ENCODE measurements around the gene TRIM17. TPM values are rescaled to one million over a fixed set of nuclear protein-coding genes. Genes with fewer than 3 reads are reported as not detected.

Gene TRIM17
- total RNA-seq, 4 donors from 2014 or later = 1.2 to 3.8 (median 2.8) TPM

GRCh38 chr1:228358039-228358763 is 58.5 kb downstream of the TRIM17 start:
- WGBS = 53% methylated on average over 4 of the region's 4 CpGs
- Histone ChIP-seq H3K27ac (no peak overlapping the region), H3K9me3 (no peaks in the 10 kb centered on the region), H3K27me3 (no peaks in the 10 kb centered on the region), H3K4me3 (no peak overlapping the region), H3K36me3 (no peaks in the 10 kb centered on the region), H3K4me1 (peaks cover 4% of the 10 kb centered on the region)
- TF ChIP-seq EP300 (IDR thresholded peaks at IDR 0.05) (no peak), POLR2A (IDR thresholded peaks at IDR 0.05) (no peak), POLR2AphosphoS5 (IDR thresholded peaks at IDR 0.05) (no peak), CTCF (IDR thresholded peaks at IDR 0.05) (no peak)
- no peak for DNase-seq (ENCODE audit: low spot score in 2 of 2)

Other genes starting within 250 kb of the TRIM17 start
- gene OBSCN, start 208.8 kb downstream of the TRIM17 start, total RNA-seq = 10 to 100 TPM; 15.0 to 46.6 (median 34.4) TPM
- gene TRIM11, start 10.0 kb downstream of the TRIM17 start, total RNA-seq = 10 to 100 TPM; 24.7 to 34.6 (median 32.8) TPM
- 10 to 100 TPM; 55.6 to 99.6 (median 57.7) TPM for gene RNF187, start 70.5 kb upstream of the TRIM17 start, total RNA-seq

All from suprapubic skin (tissue), 4 donors.